ENCODE measurements around the gene LSM3.
A peak's percentile ranks its signal among the peaks of the same experiment; 100 is the strongest.

Gene LSM3

DNA sequence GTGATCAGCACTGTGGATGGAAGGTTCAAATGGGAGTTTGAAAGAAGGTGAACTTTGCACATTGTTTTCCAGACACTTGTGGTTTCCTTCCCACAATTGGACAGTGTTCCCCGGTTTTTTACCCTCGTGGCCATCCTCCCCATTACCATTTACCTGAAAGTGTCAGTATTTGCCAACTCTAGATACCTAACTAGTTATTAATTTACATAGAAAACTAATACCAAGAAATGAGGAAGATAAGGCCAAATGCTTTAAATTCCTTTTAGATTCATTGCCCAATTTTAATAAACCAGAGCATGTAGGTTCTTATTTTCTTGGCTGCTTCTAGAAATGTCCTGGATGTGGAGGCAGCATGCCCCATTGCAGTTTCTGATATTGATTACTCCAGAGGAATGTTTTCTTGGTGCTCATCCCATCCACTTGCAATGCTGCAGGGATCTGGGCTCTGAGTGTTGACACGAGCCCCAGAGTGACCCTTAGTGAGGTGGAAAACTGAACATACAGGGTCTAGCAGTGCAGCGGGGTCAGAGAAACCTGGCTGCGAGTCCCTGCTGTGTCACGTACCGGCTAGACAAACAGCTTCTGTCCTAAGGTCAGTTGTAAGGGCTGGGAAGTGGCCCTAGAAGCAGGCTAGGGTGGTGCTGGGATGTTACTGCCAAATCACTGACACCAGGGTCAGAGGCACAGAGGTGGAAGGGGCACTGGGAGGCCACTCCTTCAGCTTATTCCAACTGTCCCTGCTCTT lies 23.5 kb downstream of the LSM3 start:
- no peak for DNase-seq

DNA sequence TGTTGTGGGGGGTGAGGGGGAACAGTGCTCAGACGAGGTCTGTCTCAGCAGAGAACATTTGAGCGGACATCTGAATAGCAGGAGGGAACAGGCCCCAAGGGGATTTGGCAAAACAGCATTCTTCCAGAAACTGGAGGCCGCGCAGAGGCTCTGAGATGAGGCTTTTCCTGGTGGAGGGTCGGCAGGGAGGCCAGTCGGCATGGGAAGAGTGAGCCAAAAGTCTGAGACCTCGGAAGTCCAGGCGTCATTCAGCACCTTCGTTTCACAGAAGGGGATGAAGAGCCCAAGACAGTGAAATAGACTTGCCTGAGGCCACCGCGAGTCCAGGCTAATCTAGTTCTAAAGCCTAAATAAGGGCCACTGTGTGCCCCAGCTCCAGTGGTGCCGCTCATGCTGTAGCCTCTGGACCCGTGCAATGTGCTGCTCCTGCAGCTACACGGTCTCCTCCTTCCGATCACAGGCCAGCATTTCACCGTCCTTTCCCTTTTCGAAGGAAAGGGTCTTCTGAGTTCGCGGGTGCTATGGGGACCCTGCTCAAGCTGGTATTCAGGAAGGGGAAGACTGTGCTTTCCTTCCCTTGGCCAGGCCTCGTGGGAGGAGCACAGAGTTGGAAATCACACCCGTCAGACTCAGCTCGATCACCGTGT lies 24.4 kb downstream of the LSM3 start:
- no peak for DNase-seq

DNA sequence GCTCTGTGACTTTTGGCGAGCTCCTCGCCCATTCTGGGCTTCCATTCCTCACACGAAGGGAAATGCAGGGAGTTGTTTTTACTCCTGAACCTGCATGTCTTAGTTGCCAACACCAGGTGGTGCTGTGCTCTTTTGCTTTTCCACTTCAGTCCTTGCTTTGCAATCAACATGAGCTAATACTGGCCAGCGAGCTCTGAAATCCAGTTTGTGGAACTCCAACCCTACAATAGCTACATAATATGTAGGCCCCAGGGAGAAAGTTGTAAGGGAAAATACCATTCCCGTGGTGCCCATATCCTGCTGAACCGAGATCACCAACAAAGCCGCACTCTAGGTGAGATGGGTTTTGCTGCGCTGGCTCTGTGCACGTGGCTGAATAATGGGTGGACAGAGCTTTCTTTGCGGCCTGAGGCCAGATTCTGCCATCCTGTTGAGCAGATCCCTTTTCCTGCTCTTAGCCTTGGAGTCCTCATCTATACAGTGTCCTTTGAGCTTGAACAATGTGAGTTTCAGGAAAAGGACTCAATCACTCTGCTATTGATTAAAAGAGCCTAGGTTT lies 25.0 kb downstream of the LSM3 start:
- peak; percentile 43 for DNase-seq

DNA sequence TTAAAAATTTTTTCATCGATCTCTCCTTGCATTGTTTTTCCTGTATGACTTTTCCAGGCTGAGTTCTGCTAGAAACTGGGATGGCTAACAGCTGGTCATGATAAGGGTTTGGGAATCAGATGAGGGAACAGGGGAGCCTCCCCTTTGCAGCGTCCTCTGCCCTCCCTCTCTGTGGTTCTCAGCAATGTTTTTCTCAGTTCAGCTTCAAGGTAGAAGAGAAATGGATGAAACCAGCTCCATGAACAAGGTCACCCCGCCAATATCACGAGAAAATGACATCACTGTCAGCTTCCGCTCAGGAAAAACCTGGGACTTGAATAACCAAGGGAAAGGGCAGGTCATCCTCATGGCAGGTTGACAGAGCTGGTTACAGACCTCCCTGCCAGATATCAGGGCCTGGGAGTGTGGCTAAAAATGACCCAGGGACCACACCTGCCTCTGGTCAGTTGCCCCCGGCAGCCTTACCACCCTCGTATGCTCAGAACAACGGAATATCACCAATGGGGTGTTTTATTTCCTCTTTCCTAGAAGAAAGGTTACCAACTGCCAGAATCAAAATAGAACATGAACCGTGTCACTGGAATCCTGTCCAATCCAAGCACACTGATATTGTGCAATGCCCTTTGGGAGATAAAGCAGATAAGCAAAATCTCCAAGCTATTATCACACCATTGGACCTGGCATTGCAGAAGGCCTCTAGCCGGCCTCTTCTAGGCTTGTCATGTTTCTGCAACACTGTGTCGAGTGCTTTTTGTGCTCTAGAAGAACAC lies 26.1 kb downstream of the LSM3 start:
- no peak for DNase-seq

DNA sequence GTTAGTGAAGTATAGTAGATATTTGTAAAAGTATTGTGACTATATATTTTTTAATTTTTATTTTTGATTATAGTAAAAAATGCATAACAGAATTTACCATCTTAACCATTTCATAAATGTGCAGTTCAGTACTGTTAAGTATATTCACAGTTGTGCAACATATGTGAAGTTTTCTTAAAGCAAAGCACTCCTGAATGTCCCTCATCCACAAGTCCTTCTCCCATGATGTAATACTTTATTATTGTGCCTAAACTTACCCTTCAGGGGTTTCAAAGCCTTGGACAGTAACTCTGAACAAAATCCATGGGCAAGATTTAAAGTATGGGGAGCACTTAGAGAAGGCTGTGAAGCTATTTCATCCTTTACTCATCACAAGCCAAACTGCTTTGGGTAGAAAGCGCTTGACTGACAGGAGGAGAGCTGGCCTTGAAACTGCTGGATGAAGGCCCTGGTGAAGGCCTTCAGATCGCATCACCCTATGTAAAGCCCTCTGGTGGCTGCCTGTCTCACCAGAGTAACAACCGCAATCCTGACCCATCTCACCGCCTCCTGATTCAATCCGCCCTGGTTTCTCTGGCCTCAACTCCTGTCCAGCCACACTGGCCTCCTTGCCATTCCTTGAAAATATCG lies 28.0 kb downstream of the LSM3 start:
- no peak for DNase-seq

DNA sequence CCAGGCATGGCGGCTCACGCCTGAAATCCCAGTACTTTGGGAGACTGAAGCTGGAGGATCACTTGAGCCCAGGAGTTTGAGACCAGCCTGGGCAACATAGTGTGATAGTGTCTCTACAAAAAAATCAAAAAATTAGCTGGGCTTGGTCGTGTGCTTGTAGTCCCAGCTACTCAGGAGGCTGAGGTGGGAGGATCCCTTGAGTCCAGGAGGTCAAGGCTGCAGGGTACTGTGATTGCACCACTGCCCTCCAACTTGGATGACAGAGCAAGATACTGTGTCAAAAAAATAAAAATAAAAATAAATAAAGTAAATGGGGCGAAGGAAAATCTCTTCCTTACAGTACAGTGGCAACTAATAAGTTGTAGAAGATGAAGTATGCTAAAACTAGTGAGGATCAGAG lies 29.6 kb downstream of the LSM3 start:
- no peak for DNase-seq

DNA sequence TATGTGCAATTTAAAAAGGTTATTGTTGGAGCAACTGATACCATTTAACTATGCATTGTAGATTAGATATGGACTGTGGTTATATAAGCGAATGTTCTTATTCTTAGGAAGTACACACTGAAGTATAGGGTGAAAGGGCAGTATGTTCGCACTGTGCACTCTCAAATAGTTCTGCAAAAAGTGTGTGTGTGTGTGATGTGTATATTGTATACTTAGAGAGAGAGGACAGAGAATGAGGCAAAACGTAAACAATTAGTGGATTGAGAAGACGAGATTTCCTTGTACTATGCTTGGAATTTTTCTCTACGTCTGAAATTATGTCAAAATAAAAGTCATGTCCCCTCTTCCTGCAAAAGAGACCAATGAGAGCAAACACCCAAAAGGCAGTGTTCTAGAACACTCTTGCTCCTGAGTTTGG lies 30.4 kb downstream of the LSM3 start:
- DNase-seq: no peak

DNA sequence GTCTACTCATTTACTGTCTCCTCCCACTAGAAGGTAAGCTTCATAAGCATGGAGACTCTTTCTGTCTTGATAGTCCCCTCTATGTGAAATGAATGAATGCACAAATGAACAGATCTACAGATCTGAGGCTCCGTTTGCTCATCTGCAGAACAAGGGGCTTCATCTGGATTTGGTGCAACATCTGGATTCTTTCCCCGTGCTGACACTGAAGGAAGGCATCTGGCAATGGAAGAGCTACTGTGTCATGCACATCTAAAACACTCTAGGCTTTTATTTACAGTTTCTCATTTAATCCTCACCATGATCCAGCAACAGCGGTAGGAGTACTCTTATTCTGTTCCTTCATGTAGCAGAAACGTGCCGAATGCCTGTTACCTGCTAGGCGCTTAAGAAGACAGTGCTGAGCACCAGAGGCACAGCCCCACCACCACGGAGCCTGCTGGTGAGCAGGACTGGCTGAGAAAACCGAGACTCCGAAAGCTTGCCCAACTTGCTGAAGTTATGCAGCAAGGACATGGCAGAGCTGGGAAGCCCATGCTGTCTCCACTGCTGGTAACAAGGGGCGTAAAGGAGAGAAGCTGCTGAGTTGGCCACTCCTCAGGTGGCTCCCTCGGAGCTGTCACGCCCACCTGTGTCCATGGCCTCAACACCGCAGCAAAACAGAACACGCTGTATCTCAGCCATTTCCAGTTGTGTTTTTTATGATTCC lies 31.1 kb downstream of the LSM3 start:
- no peak for DNase-seq

DNA sequence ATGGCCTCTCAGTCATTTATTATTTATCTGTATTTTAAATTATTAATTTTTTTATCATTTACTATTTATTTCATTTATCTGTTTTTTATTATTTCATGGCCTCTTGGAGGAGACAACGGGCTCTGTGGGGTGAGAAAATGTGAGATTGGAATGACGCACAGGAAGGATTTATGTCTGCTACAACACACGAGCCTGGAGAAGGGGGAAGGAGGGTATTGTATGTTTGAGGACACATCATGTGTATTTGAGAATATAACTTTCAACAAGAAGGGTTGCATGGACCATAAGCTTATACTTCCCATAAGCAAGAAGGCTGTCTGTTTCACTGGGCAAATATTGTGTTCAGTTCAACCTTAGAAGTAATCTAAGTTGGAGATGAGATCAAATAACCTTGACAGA lies 31.7 kb downstream of the LSM3 start:
- no peak for DNase-seq

DNA sequence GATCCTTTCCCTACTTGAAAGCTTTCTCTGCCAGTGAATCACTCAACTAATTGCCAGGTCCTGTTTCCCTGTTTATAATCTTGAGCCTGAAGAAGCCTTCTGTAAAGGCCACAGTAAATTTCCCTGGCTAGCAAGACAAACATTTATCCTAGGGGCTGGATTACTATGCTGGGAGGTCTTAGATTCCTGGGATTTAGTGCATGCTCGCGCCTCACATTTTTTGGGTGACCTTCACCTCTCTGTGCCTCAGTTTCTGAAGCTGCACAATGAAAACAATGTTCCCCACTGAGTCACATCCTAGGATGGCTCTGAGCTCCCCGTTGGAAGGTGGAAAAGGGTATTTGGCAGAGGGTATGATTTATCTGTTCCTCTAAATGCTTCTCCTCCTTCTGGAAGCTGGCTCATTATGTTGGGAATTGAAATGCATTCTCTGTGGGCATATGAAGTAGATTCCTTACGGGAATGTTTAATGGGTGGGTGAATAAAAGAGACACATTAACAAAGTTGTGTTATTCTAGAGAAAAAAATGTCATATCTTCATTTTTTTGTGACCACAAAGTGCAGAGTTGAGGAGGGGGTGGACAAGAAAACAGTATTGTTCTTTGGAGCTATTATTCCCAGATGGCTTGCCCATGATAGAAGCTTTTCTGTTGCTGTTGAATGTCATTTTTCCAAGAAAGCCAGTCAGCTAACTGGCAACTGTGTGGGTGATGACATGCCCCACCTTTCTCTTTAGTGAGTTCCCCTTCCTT lies 32.4 kb downstream of the LSM3 start:
- no peak for DNase-seq

DNA sequence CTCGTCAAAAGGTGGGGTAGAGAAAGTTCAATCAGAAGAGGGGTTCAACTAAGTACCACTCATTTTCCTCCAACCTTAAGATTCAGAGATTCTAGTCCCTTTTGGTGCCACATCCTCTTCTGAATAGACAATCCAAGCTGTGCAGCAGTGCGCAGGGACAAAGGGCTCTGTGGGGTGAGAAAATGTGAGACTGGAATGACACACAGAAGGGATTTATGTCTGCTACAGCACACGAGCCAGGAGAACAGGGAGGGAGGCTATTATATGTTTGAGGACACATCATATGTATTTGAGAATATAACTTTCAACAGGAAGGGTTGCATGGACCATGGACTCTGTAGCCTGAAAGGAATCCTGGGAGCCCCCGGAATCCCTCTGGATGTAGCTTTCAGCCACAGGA lies 33.0 kb downstream of the LSM3 start:
- no peak for DNase-seq

DNA sequence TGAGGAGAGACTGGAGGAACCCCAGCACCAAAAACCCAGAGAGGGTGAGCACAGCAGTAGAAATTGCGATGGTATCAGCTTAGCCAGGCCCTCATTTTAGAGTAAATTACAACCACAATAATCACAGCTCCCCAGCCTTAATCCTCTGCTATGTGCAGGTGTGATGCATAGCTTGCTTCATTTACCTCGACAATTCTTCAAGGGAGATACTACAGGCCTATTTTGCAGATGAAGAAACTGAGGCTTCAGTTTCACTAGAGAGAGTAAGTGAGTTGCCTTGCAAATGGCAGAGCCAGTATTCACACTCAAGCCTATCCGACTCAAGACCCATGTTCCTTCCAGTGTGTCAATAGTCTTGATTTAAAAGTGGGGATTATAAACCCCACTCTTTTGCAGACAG lies 33.4 kb downstream of the LSM3 start:
- no peak for DNase-seq

DNA sequence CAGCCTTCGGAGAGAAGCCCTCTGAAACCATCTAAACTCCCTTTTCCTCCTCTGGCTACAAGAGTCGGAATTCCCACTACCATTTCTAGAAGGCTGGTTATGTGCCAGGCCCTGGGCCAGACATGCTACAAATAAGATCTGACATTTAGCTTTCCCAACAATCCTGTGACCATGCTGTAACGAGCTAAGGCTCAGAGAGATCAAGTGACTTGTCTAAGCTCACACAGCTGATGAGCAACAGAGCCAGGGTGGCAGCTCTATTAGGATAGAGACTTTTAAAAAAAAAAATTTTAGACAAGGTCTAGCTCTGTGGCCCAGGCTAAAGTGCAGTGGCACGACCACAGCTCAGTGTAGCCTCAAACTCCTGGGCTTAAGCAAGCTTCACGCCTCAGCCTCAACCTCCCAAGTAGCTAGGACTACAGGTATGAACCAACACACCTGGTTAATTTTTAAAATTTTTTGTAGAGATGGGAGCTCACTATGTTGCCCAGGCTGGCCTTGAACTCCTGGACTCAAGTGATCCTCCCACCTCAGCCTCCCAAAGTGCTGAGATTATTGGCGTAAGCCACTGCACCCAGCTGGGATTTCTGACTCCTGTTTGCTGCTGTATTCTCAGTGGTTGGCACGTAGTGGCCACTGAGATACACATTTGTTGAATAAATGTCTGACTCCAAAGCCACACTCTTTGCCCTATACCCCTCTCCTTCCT lies 34.6 kb downstream of the LSM3 start:
- DNase-seq: no peak

DNA sequence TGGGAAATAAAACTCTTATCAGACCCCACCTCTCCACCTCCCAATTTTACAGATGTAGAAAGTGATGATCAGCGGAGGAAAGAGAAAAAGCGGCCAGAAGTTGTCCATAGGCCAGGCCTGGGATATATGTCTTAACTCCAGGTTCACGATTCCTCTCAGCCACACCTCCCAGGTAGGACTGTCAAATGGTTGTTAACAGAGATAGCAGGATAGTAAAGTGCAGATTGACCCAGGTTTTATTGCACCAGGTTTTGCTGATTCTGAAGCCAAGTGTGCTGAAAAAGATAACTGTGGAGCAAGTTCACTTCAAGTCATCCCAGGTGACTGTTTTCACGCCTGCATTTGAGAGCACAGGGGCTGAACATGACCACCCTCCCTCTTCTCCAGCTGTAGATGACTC lies 36.1 kb downstream of the LSM3 start:
- no peak for DNase-seq

DNA sequence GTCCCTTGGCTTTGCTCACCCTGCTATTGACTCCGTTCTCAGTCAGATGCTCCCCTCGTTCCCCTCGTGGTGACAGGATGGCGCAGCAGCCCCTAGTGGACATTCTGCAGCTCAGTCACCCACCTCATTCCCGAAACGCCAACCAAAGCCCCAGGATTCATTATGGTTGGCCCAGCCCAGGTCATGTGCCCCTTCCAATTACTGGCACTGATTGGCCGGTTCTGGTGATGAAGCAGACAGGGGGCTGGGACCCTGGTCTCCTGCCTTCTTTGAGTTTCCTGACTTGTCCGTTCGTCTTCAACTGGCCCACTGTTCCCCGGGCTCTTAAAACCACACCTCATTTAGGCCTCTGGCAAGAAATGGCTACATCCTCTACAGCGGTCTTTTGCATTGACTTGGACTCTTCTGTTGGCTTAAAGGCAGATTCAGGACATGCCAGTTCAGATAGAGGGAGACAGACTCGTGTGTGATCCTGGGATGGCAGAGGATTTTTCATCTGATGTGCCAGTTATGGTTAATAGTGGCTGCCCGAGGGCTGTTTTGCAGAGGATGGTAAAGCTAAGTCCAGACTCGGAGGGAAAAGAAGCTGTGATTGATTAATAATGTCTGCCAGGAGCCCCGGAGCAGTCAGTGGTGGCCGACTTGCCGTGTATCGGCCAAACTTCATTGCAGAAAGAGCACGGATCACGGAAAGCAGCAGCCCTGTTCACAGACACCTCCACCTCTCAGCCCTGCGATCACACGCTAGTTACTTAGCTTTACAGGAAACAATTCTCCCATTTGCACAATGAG lies 37.8 kb downstream of the LSM3 start:
- no peak for DNase-seq

DNA sequence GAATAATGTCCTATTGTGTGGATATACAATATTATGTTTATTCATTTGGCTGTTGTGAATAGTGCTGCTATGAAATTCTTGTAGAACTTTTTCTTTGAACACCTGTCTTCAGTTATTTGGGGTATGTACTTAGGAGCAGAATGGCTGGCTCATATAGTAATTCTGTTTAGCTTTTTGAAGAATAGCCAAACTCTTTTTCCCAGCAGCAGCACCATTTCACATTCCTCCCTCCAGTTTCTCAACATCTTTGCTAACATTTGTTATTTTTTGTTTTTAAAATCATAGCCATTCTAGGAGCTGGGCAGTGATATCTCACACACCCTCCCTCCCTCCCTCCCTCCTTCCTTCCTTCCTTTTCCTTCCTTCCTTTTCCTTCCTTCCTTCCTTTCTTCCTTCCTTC lies 39.7 kb downstream of the LSM3 start:
- DNase-seq: no peak

DNA sequence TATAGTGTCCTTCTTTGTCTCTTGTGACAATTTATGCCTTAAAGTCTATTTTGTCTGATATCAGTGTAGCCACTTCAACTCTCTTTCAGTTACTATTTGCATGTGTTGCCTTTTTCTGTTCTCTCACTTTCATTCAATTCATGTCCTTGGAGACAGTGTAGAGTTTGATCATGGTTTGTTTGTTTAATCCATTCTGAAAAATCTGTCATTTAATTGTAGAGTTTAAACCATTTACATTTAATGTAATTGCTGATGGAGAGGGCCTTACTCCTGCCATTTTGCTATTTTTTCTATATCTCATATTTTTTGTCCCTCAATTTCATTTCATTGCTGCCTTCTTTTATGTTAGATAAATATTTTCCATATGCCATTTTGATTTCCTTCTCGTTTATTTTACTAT lies 42.3 kb downstream of the LSM3 start:
- DNase-seq: no peak

DNA sequence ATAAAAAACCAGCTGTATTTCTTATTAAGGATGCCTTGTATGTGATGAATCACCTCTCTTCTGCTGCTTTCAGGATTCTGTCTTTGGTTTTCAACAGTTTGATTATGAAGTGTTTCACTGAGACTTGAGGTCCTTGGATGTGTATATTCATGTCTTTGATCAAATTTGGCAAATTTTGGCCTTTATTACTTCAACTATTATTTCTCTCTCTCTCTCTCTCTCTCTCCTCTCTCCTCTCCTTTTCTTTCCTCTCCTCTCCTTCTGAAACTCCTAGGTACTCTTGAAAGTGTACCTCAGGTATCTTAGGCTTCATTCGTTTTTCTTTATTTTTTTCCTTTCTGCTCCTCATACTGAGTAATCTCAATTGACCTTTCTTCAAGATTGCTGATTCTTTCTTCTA lies 43.3 kb downstream of the LSM3 start:
- no peak for DNase-seq

DNA sequence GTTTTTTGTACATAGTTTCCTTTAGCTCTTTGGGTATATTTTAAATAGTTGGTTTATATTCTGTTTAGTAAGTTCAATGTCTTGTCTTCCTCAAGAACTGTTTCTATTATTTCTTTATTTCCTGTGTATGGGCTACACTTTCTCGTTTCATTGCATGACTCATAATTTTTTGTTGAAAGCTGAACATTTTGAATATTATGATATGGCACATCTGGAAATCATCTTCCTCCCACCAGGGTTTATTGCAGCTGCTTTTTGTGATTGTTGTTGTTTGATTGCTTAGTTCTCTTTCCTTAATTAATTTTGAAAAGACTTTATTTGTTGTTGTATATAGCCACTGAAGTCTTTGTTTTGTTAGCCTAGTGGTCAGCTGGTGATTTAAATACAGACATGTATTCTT lies 43.8 kb downstream of the LSM3 start:
- DNase-seq: no peak

DNA sequence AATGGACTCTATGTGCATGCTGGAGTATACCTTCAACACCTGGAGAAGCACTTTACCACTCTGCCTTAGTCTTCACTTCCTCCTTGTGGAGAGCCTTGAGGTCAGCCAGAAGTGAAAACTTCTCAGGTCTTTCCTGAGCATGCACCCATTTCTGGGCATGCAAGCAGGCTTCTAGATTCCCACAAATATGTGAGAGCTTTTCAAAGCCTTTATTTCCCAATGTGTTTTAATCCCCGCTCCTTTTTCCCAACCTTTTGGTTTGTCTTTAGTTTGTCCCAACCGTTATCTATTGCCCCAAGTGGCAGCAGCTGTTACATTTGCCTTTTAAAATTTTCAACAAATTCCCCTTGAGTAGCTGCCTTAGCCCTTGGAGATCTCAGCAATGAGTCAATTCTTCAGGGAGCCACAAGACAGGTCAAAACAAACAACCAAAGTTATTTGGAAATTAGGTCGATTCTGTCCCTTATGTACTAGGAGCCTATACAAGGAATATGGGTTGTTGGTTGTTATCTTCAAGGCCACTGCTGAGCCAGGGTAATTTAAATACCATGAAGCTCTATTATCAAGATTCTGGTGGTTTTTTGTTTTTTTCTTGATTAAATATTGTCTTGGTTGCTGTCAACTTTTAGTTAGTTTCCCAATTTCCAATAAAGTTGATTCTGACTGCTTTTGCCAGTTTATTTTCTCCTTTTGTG lies 44.4 kb downstream of the LSM3 start:
- DNase-seq: no peak

Measured in NCI-H345 (cell line).